GM21723 (cell line): ENCODE measurements around the gene TSPAN32.
"Not testable (repeated sequence)": the region's sequence is repeated elsewhere in the genome, so short reads cannot be mapped to it uniquely, and the experiment has no call there.

Source experiments
- ATAC-seq: cut with Tn5 transposase; IDR thresholded peaks from one replicate; pipeline ENCODE4 v1.9.1; 2021; ENCODE audit warnings: mild to moderate bottlenecking, moderate library complexity; ENCODE audit not compliant: unreplicated experiment

Gene TSPAN32

DNA sequence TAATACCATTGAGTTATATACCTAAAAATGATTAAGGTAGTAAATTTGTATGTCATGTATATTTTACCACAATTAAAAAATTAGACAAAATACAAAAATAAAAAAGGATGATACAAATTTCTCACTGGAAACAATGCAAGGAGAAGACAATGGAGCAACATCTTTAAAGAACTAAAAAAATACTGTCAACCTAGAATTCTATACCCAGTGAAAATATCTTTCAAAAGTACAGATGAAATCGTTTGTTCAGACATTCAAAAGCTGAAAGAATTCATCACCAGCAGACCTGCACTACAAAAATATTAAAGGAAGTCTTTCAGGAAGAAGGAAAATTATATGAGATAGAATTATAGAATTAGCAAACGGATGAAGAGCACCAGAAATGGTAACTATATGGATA is 21.6 kb upstream of the TSPAN32 start:
- no peak for ATAC-seq

DNA sequence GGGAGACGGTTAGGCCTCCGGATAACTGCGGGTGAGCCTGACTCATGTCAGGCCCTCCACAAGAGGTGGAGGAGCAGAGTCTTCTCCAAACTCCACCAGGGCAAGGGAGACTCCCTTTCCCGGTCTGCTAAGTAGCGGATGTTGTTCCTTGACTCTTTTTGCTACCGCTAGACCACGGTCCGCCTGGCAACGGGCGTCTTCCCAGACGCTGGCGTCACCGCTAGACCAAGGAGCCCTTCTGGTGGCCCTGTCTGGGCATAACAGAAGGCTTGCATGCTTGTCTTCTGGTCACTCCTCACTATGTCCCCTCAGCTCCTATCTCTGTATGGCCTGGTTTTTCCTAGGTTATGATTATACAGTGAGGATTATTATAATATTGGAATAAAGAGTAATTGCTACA is 15.5 kb upstream of the TSPAN32 start:
- not testable (repeated sequence) for ATAC-seq

DNA sequence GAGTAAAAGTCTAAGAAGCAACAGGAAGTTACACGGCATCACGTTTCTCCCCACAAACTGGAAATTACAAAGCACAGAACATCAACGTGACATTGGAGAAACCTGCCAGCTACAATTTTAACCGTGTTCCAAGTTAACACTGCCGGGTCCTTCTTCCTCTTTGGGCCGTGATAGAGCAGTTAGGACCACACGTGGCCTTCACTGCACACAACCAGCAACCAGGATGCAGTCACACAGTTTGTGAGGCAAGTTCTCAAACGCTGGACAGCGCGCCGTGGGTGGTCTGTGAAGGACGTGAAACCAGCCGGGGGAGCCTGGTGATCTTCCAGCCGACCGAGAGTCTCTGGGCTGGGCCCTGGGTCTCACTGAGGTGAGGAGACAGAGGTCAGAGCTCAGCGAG is 14.7 kb upstream of the TSPAN32 start:
- ATAC-seq, result no peak

DNA sequence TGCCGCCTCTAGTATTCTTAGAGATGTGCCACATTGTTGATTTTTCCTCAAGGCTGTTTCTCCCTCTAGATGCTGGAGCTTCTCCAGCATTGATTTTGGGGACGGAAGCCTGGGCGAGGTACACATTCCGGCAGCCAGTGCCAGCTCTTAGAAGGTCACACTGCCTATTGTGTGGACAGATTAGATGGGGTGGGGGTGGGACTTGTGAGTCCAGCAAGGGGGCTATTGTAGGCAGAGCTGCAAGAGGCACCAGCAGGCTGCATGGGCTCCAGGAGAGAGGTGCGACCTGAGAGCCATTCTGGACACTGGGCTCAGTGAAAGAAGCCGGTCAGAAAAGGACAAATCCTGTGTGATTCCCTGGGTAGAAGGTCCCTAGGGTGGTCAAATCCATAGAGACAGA is 12.5 kb upstream of the TSPAN32 start:
- ATAC-seq, result no peak

DNA sequence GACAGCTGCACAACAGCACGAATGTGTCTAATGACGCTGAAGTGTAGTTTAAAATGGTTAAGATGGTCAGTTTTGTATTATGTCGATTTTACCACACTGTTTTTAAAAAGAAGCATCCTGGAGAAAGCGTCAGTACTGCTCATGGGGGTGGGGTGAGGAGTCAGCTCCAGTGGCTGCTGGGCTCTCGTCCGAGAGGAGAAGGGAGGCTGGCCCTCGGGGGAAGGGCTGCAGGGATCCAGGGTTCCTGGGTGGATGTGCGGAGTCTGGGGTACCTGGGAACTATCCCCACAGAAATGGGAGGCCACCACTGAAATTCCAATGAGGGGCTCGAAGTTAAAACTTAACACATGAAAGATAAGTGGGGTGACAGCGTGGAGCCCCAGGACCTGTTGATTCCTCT is 12.0 kb upstream of the TSPAN32 start:
- no peak for ATAC-seq

DNA sequence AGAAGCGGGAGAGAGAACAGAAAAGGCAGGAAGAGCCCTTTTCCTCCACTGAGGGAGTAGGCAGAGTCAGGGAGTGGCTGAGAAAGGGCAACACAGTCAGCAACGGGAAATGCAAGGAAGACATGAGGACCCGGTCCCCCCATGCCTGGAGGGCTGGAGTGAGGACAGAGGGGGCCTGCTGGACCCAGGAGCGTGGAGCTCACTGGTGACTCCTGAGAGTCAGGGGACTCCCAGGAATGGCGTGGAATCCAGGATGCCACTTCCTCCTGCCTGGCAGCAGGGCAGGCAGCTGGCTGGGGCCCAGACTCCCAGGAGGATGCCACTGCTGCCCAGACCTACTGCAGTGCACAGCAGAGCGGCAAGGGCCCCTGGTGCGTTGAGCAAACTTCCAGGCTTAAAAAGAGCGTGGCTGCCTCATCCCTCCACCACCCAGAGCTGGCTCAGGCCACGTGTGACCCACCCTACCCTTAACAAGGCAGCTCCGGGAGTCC is 11.4 kb upstream of the TSPAN32 start:
- ATAC-seq, result no peak

DNA sequence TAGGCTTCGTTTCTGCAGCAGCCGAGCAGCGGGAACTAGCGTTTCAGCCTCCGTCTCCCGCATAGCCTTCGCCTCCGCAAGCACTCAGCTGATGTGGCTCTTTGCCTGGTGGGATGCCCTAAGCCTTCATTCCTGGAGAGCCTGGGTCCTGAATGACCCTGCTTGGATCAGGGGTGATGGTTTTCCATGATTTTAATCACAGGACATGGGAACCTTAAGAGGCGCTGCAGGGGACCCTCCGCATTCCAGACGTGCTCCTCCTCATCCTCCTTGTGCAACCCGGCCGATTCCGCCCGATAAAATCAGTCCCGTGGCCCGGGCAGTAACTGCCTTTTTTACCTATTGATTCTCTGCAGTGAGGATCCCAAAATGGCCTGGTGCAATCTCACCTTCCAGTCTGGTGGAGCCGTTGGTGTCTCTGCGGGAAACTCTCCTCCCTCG is 8.3 kb upstream of the TSPAN32 start:
- ATAC-seq, result no peak

DNA sequence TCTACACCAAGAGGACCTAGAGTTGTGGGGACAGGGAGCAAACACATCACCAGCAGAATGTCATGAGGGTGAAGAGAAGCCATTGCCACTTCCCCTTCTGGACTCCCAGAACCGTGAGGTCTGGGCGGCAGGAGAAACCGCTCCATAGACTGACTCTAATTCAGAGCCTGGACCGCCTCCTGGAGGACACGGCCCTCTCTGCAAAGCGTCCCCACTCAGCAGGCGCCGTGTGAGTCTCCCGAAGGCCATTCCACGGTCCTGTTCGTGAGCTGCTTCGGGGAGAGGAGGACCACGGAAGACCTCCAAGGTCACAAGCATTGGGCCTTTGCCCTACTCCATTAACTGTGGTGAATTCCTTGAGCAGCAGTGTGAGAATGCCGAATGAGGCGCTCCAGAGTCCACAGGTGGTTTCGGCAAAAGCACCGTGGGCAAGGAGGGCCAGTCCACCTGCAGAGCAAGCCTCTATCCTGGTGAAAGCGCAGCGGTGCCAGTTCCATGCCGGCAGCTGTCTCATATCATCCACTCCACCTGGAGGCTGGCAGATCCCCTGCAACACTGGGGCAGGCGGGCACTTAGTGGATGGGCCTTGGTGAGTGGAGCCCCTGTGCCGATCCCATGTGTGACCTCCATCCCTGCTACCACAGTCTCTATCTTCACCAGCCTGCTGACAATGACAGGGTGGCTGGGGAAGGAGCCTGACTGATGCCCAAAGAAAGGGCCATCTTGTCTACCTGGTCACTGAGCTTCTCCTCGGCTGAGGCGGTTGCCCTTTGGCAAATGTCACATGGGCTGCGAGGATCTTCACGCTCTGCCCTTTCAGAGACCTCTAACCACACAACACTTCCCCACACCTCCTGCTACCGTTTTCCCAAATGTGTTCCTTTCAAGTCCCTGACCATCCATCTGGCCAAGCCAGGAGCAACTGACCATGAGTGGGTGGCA is 7.6 kb upstream of the TSPAN32 start:
- no peak for ATAC-seq

DNA sequence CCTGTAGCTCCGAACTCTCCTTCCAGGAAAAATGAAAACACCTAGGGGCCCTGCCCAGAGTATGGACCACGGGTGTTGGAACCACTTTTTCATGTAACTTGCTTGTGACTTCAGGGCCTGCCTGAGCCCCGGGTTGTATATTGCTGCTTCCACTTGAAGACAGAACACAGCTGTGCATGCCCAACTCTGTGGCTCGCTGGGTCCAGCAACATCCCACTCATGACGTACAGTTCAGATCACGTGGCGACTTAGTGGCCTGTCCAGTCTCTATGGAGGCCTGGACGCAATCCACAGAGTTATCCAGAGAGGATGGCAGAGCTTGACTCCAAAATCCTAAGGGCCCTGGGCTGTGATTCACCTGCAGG is 6.9 kb upstream of the TSPAN32 start:
- no peak for ATAC-seq

DNA sequence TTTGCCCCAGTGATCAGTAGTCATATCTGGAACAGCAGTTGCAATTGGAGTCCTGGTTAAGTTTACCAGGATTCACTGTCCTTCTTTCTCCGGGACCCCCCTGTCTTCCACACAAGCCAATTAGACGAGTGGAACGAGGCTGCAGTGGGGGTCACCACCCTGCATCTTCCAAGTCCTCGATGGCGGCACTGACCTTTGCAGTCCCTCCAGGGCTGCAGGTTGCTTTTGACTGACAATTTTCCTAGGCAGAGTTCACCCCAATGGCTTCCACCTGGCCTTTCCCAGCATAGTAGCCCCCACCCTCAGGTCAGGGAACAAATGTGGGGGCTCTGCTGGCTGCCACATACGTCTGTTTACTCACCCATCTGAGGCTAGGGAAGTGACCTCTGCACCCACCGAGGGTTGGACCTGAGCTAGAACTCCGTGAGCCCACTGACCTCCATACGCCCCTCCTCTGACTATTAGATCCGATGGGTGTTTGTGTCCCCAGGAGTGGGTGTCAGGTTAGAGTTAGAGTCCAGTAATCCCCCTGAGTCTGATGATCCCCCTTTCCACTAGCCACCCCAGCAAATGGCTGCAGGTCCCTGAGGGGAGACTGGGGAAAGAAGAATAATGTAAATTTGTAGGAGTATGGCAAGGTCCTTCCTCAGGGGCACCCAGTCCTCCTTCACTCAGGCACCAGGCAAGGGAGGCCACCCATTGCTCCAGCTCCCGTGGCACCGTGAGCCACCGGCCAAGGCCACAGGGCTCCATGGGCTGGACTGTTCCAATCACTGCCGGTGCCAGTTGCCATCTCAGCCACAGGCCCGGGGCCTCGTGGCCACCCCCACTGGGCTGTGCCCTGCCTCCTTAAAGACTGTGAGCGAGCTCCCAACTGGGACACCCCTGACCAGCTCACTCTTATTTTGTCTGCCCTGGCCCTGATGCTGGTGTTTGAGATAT is 5.6 kb upstream of the TSPAN32 start:
- no peak for ATAC-seq

DNA sequence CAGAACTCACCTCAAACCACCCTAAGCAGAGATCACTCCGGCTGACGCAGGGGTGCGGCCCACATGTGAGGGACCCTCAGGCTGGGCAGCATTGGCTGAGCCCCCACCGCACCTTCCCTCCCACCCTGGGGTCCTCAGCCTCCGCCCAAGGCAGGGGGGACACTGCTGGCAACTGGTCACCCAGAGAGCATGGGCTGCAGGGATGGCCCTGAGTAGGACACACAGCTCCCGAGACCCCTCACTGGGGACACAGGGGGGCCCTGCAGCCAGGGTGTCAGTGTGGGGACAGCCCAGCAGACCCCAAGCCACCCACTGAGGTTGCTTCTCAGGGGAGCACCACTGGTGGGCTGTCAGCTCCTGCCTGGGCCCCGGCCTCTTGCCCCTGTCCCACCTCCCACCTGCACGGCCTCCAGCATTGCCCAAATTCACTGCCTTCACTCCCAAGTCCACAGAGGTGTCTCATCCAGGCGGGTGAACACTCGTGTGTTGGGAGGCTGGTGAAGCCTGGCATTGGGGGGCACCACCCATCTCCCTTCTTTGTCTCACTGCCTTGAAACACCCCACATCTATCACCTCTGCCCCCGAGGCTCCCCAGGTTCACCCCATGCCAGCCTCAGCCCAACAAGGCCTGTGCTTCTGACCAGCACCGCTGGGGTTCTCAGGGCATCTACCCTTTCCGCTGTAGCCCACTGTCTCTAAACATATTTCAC is 4.7 kb upstream of the TSPAN32 start:
- ATAC-seq, result no peak

DNA sequence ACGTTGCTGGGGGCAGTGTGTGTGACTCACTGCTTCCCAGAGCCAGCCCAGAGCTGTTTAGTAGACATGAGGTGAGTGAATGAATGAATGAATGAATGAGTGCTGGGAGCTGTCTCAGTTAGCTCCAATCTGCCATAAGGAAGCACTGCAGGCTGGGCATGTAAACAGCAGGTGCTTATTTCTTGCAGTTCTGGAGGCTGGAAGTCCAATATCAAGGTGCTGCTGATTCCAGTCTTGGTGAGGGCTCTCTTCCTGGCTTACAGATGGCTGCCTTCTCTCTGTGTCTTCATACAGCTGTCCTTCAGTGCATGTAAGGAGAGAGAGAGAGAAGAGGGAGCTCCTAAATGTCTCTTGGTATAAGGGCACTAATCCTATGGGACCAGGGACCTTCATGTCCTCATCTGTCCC is 4.2 kb upstream of the TSPAN32 start:
- ATAC-seq, result no peak

DNA sequence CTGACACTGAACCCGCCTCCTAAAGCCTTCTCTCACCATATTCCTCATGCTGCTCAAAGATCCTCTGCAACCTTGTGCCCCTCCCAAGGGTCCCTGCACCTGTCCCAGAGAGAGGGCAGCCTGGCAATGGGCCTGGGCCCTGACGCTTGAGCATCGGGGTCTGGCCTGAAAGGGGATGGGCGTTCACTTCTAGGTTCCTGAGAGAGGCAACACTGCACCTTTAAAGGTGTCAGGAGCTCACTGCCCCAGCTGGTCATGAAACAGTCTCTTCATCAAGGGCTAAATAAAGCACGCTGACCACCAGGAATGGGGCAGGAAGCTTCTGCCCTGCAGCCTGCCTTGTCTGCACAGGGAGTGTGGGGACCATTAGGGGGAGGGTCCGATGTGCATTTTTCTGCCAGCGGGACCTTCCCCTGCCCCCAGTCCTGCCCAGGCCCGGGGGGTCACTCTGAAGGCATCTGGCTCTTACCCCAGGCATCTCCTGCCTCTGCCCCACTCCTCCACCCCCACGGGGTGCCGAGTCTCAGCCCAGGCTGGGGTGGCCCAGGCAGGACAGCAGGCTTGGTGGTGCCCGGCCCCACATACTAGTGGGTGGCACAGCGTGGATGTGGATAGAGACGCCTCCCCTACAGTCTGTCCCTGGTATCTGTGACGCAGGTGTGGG is 3.5 kb upstream of the TSPAN32 start:
- ATAC-seq, result no peak

DNA sequence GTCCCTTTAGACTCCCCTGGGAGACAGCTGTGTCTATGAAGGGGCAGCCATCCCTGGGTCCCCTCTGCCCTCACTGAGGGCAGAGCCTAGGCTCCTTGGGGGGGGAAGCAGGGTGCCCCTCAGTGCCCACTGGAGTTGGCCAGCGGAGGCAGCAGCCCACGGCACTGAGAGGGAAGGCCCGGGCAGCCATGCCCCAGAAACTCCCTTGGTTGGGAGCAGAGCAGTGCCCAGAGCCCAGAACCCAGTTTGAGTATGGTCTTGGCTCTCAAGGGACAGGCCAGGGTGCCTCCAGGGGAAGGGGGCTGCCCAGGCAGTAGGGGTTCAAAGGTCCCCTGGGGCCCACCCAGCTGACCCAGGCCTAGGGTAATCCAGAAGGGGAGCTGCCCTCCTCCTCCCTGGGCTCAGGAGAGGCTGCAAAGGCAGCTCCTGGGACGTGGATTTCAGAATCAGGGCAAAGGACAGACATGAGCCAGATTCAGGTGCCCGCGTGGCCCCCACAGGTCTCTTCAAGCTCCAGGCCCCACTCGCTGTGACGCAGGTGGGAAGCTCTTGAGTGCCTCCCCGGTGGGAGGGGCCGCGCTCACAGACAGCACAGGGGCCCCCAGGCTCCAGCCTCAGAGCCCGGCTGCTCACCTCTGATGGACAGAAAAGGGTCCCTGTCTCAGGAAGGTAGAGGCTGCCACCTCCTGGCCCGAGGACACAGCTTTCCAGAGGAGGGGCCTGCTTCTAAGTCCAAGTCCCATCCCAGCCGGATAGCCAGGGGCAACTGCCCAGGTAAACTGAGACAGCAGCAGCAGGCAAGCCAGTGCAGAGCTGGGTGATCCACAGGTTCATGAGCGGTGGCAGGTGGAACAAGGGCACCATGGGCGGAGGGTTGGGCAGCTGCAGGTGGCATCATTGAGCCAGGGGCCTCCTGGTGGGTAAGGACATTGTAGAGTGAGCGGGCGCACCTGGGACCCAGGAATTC is 2.7 kb upstream of the TSPAN32 start:
- ATAC-seq, result no peak

DNA sequence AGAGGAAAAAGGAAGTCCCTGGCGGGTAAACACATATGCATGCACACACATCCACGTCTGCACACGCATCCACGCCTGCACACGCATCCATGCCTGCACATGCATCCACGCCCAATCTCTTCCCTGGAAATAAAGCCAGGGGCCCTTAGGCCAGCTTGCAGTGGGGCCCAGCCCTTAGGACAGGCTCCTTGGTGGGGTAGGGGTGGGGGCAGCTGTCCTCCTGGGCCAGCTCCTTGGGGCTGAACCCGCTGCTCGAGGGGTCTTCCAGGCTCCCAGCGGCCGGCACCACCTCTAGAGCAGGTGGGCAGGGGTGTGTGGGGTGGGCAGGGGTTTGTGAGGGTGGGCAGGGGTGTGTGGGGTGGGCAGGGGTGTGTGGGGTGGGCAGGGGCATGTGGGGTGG is 2.0 kb upstream of the TSPAN32 start:
- no peak for ATAC-seq

DNA sequence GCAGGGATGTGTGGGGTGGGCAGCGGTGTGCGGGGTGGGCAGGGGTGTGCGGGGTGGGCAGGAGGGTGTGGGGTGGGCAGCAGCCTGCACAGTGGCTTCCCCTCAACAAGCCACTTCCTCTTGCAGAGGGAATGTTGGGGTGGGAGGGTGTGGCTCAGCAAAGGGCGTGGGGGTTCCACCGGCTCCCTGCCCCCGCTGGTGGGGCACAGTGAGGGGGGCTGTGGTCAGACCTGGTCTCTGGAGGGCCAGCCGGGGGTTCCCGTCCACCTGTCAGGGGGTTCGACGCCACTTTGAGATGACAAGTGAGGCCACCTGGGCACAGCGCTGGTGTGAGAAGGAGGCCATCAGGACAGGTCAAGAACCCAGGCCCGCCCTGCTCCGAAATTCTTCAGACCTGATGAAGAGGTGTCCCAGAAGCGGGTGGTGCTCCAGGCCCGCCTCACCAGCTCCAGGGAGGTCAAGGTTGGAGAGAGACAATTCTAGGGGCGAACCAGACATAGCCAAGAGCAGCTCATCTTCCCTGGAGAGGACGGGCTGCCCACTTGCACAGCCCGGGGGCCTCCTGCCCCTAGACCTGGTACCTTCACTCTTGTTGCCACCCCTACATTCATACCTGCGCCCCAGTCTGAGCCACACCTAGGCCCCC is 1.4 kb upstream of the TSPAN32 start:
- ATAC-seq, result no peak

DNA sequence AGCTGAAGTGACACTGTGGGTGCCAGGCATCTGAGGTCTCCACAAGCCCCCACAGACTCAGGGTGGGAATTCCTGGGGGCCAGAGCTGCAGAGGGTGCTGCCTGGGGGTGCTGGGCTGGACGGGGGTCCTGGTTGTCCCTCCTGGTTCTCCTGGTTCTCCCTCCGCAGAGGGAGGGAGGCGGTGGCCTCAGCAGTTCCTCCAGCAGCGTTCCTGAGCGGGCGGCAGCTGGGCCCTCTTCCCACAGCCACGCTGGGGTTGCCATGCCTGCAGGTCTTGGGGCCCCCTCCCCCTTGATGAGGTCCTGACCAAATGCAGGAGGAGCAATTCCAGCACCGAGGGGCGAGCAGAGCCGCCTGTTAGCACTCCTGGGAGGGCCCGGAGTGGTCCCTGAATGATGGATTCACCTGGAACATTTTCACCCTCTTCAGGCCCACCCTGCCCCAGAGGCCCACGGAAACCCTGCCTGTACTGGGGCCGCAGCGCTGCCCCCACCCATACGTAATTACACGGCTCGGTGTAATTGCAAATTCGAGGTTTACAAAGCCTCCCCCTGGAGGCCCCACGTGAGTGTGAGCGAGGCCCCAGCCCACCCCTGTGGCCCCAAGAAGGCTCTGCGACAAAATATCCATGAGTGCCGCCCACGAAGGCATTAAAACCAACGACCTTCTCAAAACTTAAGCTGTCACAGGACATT is 730 bp upstream of the TSPAN32 start:
- ATAC-seq, result no peak

DNA sequence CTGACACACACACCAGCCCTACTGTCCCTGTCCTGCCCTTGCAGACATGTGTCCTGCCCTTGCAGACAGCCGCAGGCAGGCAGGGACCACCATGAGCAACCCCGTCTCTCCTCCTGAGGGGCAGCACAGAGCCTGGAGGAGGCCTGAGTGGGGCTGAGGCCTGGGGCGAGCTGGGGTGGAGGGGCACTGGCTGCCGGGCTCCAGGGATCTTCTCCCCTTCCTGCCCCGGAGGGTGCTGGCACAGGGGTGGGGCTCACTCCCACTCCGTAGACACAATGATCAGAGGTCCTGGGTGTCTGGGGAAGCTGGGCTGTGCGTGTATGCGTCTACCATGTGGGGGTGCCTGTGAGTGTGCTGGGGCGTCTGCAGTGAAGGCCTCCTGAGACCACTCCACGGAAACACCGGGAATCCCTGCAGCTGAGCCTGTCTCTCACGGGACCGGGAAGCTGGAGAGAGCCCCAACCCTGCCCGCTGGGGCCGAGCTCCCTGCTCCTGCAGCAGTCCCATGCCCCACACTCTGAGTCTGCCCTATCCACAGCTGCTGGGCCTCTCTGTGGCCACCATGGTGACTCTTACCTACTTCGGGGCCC is 588 bp downstream of the TSPAN32 start:
- ATAC-seq, result peak; percentile 8
